ENCODE data around the gene TMEM219. TPM values are rescaled to one million over a fixed set of nuclear protein-coding genes. Genes with fewer than 3 reads are reported as not detected.

TMEM219 gene
- total and polyA plus RNA-seq, 9 of the 15 experiments (the other 6 are each of a cell fraction or from before 2014, with no cell fraction given): 35.3 to 62.8 (median 55.5) TPM

DNA sequence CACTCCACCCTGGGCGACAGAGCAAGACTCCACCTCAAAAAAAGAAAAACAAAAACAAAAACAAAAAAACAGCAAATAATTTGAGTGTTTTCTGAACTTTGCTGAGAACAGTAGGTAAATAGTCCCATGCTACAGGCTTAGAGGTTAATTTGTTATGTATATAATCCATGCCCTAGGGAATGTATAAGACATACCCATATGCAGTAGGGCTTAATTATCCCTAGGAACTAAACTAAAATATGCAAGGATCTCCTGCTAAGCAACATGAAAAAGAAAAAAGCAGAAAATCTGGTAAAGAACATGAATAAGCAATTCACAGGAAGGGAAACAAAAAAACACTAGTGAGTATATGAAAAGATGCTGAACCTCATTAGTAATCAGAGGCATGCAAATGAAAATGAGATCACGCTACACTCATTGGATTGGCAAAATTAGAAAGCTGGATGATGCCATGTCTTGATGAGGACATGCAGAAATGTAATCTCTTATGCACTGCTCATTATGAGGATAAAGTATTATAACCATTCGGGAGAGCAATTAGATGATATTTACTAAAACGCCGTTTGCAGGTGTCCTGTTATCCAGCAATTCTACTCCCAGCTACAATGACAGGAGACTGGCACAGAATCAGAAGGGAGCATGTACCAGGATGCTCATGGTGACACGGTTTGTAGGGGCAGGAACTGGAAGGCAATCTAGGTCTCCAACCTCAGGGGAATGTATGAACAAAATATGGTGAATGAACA, 41.4 kb upstream of the TMEM219 start:
- 87% methylated on average over 6 of the region's 6 CpGs for WGBS (ENCODE audit: insufficient coverage, low coverage, missing lambda C conversion rate)
- no peak overlapping the region for H3K27ac ChIP-seq (ENCODE audit: extremely low read depth, low read depth, low read length)
- in situ Hi-C loops (cut with MboI) (no loop called here), intact Hi-C loops (cut with micrococcal nuclease) (no loop called here)
- H3K79me2 ChIP-seq (ENCODE audit: control insufficient read depth, insufficient read depth, low read length): peaks cover 12% of the 10 kb centered on the region
- H3K36me3 ChIP-seq (ENCODE audit: control insufficient read depth, insufficient read depth, low read length): peaks cover 55% of the 10 kb centered on the region
- no TSS peak for BruUV-seq (replicated peaks)
- H3K9ac ChIP-seq (ENCODE audit: insufficient read depth in 1 of 2, low read depth in 2 of 2, low read length in 2 of 2): no peak overlapping the region
- POLR2A ChIA-PET: interaction anchor here (0.9 to 1.1 kb wide), 2 partner anchors 19 to 32 kb away, joined by 3 to 4 read pairs; no protein-coding TSS in a partner anchor
- no peaks in the 10 kb centered on the region for H3K27me3 ChIP-seq (ENCODE audit: control insufficient read depth in 2 of 2, insufficient read depth in 2 of 2, low read length in 2 of 2)
- FAIRE-seq (no peak), DNase-seq (ENCODE audit: extremely low read depth in 1 of 4, low spot score in 3 of 4) (no peak), ATAC-seq (no peak)
- H3K9me3 ChIP-seq (replicated peaks; ENCODE audit: control insufficient read depth, insufficient read depth, low read depth, low read length): no peaks in the 10 kb centered on the region
- no peaks in the 10 kb centered on the region for H4K20me1 ChIP-seq (replicated peaks; ENCODE audit: control insufficient read depth, insufficient read depth, low read length)
- H3K4me3 ChIP-seq: no peak overlapping the region
- peaks cover 3 to 12% of the 10 kb centered on the region in 2 experiments; a peak in 2 of 5 replicates for H3K4me1 ChIP-seq (replicated peaks in 1 of 2; ENCODE audit: control insufficient read depth in 2 of 2, insufficient read depth in 2 of 2, low read length in 2 of 2)
- CTCF ChIA-PET (ENCODE audit: low intra/inter-chr PET ratio): no interaction called here
- TF ChIP-seq, protein P1, sequence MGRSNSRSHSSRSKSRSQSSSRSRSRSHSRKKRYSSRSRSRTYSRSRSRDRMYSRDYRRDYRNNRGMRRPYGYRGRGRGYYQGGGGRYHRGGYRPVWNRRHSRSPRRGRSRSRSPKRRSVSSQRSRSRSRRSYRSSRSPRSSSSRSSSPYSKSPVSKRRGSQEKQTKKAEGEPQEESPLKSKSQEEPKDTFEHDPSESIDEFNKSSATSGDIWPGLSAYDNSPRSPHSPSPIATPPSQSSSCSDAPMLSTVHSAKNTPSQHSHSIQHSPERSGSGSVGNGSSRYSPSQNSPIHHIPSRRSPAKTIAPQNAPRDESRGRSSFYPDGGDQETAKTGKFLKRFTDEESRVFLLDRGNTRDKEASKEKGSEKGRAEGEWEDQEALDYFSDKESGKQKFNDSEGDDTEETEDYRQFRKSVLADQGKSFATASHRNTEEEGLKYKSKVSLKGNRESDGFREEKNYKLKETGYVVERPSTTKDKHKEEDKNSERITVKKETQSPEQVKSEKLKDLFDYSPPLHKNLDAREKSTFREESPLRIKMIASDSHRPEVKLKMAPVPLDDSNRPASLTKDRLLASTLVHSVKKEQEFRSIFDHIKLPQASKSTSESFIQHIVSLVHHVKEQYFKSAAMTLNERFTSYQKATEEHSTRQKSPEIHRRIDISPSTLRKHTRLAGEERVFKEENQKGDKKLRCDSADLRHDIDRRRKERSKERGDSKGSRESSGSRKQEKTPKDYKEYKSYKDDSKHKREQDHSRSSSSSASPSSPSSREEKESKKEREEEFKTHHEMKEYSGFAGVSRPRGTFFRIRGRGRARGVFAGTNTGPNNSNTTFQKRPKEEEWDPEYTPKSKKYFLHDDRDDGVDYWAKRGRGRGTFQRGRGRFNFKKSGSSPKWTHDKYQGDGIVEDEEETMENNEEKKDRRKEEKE (IDR thresholded peaks at IDR 0.05; ENCODE audit: borderline replicate concordance in 1 of 2, control insufficient read depth in 1 of 2, low read depth in 2 of 2, low read length in 1 of 2): no peak
- TF ChIP-seq, protein P2, sequence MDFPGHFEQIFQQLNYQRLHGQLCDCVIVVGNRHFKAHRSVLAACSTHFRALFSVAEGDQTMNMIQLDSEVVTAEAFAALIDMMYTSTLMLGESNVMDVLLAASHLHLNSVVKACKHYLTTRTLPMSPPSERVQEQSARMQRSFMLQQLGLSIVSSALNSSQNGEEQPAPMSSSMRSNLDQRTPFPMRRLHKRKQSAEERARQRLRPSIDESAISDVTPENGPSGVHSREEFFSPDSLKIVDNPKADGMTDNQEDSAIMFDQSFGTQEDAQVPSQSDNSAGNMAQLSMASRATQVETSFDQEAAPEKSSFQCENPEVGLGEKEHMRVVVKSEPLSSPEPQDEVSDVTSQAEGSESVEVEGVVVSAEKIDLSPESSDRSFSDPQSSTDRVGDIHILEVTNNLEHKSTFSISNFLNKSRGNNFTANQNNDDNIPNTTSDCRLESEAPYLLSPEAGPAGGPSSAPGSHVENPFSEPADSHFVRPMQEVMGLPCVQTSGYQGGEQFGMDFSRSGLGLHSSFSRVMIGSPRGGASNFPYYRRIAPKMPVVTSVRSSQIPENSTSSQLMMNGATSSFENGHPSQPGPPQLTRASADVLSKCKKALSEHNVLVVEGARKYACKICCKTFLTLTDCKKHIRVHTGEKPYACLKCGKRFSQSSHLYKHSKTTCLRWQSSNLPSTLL (IDR thresholded peaks at IDR 0.05): no peak
- no peak for TF ChIP-seq NFIX (CRISPR knock-in tag; IDR thresholded peaks at IDR 0.05; ENCODE audit: low read depth)
- no peak for TF ChIP-seq MAZ (CRISPR knock-in tag; conservative IDR thresholded peaks at IDR 0.05 in 1 of 2, IDR thresholded peaks at IDR 0.05 in 1 of 2)
- TF ChIP-seq SP2 (IDR thresholded peaks at IDR 0.05; ENCODE audit: extremely low read depth, low read depth, low read length, poor library complexity, severe bottlenecking): no peak
- no peak for TF ChIP-seq ZNF699 (CRISPR knock-in tag; IDR thresholded peaks at IDR 0.05; ENCODE audit: insufficient replicate concordance)
- no peak for TF ChIP-seq HMG20A (CRISPR knock-in tag; conservative IDR thresholded peaks at IDR 0.05)
- no peaks in the 10 kb centered on the region for H3K9me1 ChIP-seq (ENCODE audit: control insufficient read depth, insufficient read depth, low read length)
- no peak overlapping the region for H3K4me2 ChIP-seq (ENCODE audit: insufficient read depth, low read length)
- H2AFZ ChIP-seq (ENCODE audit: low read depth, low read length): no peak overlapping the region
